HG03064 (cell line): ENCODE results near the gene TMSB15C.
"Not testable (repeated sequence)": the region's sequence is repeated elsewhere in the genome, so short reads cannot be mapped to it uniquely, and the experiment has no call there.

Experiments used
- ATAC-seq: cut with Tn5 transposase; IDR thresholded peaks from one replicate; pipeline ENCODE4 v1.9.1; 2021; ENCODE audit warnings: low read depth; ENCODE audit not compliant: unreplicated experiment

TMSB15C gene

GRCh38 chrX:104075778-104076445 is at the start of gene TMSB15C:
TMSB15C (minus strand) TSS chrX:104076236.
- peak; percentile 89 for ATAC-seq

- ATAC-seq: no peak
These were observed 46.8 kb upstream of the TMSB15C start for GRCh38 chrX:104122829-104123228.

GRCh38 chrX:104118765-104119164 is 42.7 kb upstream of the TMSB15C start:
- ATAC-seq: no peak

GRCh38 chrX:104117759-104118158 is 41.7 kb upstream of the TMSB15C start:
- no peak for ATAC-seq

GRCh38 chrX:104113222-104113965 is 37.4 kb upstream of the TMSB15C start:
- ATAC-seq: peak; percentile 45

- ATAC-seq: peak; percentile 60
These were observed 36.4 kb upstream of the TMSB15C start, which contains the start of gene ZCCHC18 for GRCh38 chrX:104112326-104112951. ZCCHC18 (plus strand) TSS chrX:104112523; CDS start chrX:104114112, 1,589 bp downstream.

GRCh38 chrX:104110491-104111240 is 34.6 kb upstream of the TMSB15C start:
- ATAC-seq: peak; percentile 61

- no peak for ATAC-seq
These were observed 32.9 kb upstream of the TMSB15C start for GRCh38 chrX:104108955-104109354.

- no peak for ATAC-seq
These were observed 29.6 kb upstream of the TMSB15C start for GRCh38 chrX:104105330-104106262.

- no peak for ATAC-seq
These were observed 28.6 kb upstream of the TMSB15C start for GRCh38 chrX:104104676-104105075.

- ATAC-seq: no peak
These were observed 22.9 kb upstream of the TMSB15C start for GRCh38 chrX:104098919-104099318.

GRCh38 chrX:104098151-104098808 is 22.2 kb upstream of the TMSB15C start:
- ATAC-seq: peak; percentile 81

GRCh38 chrX:104085919-104086318 is 9.9 kb upstream of the TMSB15C start:
- ATAC-seq: no peak

GRCh38 chrX:104085477-104085876 is 9.4 kb upstream of the TMSB15C start:
- no peak for ATAC-seq

- ATAC-seq: no peak
These were observed 8.7 kb upstream of the TMSB15C start for GRCh38 chrX:104084534-104085277.

- no peak for ATAC-seq
These were observed 8.0 kb upstream of the TMSB15C start for GRCh38 chrX:104084063-104084462.

- ATAC-seq: not testable (repeated sequence)
These were observed 1.8 kb upstream of the TMSB15C start for GRCh38 chrX:104077854-104078253.

GRCh38 chrX:104062636-104063035 is 13.4 kb downstream of the TMSB15C start:
- not testable (repeated sequence) for ATAC-seq
